Neutrophil (primary cell): Measurements from ENCODE around the gene STH.
"Not testable (repeated sequence)": the region's sequence is repeated elsewhere in the genome, so short reads cannot be mapped to it uniquely, and the experiment has no call there.

ENCODE experiments used
- H3K27ac ChIP-seq: fragments of 200-600 bp; sonication (generic); 2 replicates; pipeline ENCODE4 v1.5.1; 2016; ENCODE audit warnings: mild to moderate bottlenecking, moderate library complexity
- H3K27me3 ChIP-seq: fragments of 200-600 bp; sonication (generic); 2 replicates; pipeline ENCODE4 v1.6.0; 2016; ENCODE audit warnings: mild to moderate bottlenecking
- H3K36me3 ChIP-seq: fragments of 200-600 bp; sonication (generic); 2 replicates; pipeline ENCODE4 v1.5.1; 2017
- H3K4me1 ChIP-seq, 2 experiments: fragments of 200-600 bp in 1 of 2; sonication (generic) in 1 of 2; 1 replicate in 1 of 2; 2 replicates in 1 of 2; pipeline versions ENCODE4 v1.5.1 to v1.6.1; 2013 to 2016; ENCODE audit warnings: low read depth in 1 of 2, low read length in 1 of 2, mild to moderate bottlenecking in 1 of 2, moderate library complexity in 1 of 2; ENCODE audit not compliant: control insufficient read depth in 1 of 2, insufficient read depth in 1 of 2
- H3K4me3 ChIP-seq, 2 experiments: fragments of 200-600 bp in 1 of 2; sonication (generic) in 1 of 2; 1 replicate in 1 of 2; 2 replicates in 1 of 2; pipeline ENCODE4 v1.5.1; 2013 to 2016; ENCODE audit warnings: low read depth in 1 of 2, low read length in 1 of 2, mild to moderate bottlenecking in 1 of 2, moderate library complexity in 1 of 2
- H3K9me3 ChIP-seq: fragments of 200-600 bp; sonication (generic); 2 replicates; pipeline ENCODE4 v1.5.1; 2016
- TF ChIP-seq, protein P1 (sequence below): fragments of 200-600 bp; sonication (generic); IDR thresholded peaks from 2 replicates; pipeline ENCODE4 v1.5.1; 2016; ENCODE audit warnings: antibody characterized with exemption

STH gene

DNA sequence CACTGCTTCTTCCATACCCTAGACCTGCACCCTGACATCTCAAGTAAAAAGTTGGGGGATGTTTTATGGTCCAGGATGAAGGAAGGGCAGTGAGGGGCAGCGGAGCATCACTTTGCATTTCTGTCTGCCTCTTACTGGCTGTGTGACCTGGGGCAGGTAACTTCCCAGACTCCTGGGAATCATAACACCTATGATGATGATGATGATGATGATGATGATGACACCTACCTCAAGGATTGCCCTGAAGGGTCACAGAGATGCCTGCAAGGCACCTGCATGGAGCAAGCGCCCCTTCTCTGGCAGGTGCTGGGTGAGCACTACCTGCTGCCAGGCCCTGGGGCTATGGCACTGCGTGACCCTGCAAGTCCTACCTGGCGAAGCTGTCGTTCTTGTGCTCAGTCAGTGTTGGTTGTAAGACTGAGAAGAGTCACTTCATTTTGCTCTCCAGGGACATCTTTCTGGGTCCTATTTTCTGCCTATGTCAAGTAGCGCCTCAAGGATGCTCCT, 46.2 kb upstream of the STH start:
- Histone ChIP-seq H3K4me1 (no peaks in the 10 kb centered on the region), H3K9me3 (no peaks in the 10 kb centered on the region), H3K27me3 (peaks cover 52% of the 10 kb centered on the region), H3K4me3 (no peak overlapping the region), H3K36me3 (no peaks in the 10 kb centered on the region), H3K27ac (no peak overlapping the region)
- TF ChIP-seq, protein P1, sequence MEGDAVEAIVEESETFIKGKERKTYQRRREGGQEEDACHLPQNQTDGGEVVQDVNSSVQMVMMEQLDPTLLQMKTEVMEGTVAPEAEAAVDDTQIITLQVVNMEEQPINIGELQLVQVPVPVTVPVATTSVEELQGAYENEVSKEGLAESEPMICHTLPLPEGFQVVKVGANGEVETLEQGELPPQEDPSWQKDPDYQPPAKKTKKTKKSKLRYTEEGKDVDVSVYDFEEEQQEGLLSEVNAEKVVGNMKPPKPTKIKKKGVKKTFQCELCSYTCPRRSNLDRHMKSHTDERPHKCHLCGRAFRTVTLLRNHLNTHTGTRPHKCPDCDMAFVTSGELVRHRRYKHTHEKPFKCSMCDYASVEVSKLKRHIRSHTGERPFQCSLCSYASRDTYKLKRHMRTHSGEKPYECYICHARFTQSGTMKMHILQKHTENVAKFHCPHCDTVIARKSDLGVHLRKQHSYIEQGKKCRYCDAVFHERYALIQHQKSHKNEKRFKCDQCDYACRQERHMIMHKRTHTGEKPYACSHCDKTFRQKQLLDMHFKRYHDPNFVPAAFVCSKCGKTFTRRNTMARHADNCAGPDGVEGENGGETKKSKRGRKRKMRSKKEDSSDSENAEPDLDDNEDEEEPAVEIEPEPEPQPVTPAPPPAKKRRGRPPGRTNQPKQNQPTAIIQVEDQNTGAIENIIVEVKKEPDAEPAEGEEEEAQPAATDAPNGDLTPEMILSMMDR, result no peak

DNA sequence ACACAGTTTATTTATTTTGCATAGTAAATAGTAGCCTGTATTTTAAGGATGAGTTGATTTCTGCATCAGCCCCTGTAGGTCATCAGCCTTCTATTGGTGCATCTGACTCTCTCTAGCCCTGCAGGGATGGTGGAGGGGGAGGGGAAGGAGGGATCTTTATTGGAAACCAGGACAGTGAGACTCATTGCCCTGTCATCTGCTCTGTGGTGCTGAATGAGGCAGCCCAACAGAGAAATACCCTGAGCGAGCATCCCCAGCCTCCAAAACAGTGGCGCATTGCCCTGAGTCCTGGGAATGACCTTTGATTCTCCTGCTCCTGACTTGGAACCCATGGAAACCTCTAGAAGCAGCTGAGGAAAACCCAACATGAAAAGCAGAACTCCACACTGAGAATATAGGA, 45.5 kb upstream of the STH start:
- TF ChIP-seq, protein P1, result no peak
- no peaks in the 10 kb centered on the region for H3K36me3 ChIP-seq
- H3K4me1 ChIP-seq, result no peaks in the 10 kb centered on the region
- H3K27me3 ChIP-seq, result peaks cover 45% of the 10 kb centered on the region
- H3K4me3 ChIP-seq, result no peak overlapping the region
- H3K27ac ChIP-seq, result no peak overlapping the region
- H3K9me3 ChIP-seq, result no peaks in the 10 kb centered on the region

DNA sequence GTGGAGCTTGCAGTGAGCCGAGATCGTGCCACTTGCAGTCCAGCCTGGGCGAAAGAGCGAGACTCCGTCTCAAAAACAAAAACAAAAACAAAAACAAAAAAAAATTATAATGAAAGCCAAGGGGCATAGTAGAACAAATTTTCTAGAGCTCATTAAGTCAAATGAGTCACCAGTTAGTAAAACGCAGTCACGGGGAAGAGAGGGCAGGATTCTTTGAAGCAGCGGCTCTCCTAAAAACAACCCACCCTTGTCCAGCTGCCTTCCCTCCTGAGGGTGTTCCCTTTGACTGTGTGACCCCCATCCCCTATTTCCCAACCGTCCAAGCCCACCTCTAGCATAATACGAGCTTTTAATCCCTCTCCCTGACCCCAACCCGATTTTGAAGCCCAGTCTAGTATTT, 44.1 kb upstream of the STH start:
- H3K4me1 ChIP-seq, result no peaks in the 10 kb centered on the region
- no peaks in the 10 kb centered on the region for H3K36me3 ChIP-seq
- H3K27ac ChIP-seq, result no peak overlapping the region
- H3K9me3 ChIP-seq, result no peaks in the 10 kb centered on the region
- peaks cover 31% of the 10 kb centered on the region for H3K27me3 ChIP-seq
- H3K4me3 ChIP-seq, result no peak overlapping the region
- TF ChIP-seq, protein P1, result no peak

DNA sequence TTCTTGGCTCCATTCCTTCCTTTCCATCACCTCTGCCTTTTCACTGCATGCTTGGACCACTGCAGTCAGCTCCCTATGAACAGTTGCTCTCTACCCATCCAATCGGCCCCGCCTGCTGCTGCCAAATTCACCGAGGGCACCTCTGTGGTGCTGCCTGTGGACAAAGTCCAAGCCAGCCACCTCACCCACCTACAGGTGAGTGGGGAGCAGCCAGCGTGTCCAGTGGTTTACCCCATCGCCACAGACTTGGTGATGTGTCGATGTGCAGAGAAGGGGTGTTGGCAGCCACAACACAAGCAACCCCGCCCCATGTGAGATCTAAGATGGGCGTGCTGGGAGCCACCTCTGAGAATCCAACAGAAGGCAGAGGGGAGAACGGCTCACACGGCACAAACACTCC, 43.7 kb upstream of the STH start:
- no peak overlapping the region for H3K27ac ChIP-seq
- no peak overlapping the region for H3K4me3 ChIP-seq
- no peaks in the 10 kb centered on the region for H3K36me3 ChIP-seq
- H3K4me1 ChIP-seq, result no peaks in the 10 kb centered on the region
- H3K9me3 ChIP-seq, result no peaks in the 10 kb centered on the region
- TF ChIP-seq, protein P1, result no peak
- peaks cover 27% of the 10 kb centered on the region for H3K27me3 ChIP-seq

DNA sequence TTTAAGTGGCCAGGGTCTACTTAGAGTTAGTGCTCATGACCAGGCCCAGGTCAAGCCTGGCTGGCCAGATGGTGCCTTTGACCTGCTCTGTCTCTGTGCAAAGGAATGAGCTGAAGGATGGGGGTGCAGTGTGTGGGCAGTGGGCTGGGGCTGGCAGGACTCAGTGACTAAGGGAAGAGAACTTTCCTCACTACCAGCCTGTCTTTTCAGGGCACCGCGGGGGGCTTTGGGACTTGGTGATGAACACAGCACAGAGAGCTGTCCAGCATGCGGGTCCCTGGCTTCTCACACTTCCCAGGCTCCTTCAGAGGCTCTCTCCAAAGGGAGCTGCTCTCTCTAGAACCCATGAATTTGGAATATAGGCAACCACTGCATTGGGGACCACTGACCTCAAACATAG, 43.0 kb upstream of the STH start:
- no peak overlapping the region for H3K4me3 ChIP-seq
- no peaks in the 10 kb centered on the region for H3K36me3 ChIP-seq
- no peaks in the 10 kb centered on the region for H3K9me3 ChIP-seq
- no peaks in the 10 kb centered on the region for H3K4me1 ChIP-seq
- TF ChIP-seq, protein P1, result no peak
- H3K27ac ChIP-seq, result no peak overlapping the region
- peaks cover 20% of the 10 kb centered on the region for H3K27me3 ChIP-seq

DNA sequence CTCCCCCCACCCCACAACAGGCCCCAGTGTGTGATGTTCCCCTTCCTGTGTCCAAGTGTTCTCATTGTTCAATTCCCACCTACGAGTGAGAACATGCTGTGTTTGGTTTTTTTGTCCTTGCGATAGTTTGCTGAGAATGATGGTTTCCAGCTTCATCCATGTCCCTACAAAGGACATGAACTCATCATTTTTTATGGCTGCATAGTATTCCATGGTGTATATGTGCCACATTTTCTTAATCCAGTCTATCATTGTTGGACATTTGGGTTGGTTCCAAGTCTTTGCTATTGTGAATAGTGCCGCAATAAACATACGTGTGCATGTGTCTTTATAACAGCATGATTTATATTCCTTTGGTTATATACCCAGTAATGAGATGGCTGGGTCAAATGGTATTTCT, 42.3 kb upstream of the STH start:
- not testable (repeated sequence) for H3K27ac ChIP-seq, H3K4me1 ChIP-seq, H3K9me3 ChIP-seq, H3K36me3 ChIP-seq, H3K4me3 ChIP-seq
- peaks cover 13% of the 10 kb centered on the region for H3K27me3 ChIP-seq
